HepG2 (cell line): Measurements from ENCODE around the gene CHKA. TPM values are rescaled to one million over a fixed set of nuclear protein-coding genes. Genes with fewer than 3 reads are reported as not detected.

Experiments
- ATAC-seq: fragments of 200-7000 bp; cut with Tn5 transposase; 3 replicates; pipeline ENCODE4 v1.9.1; 2020; ENCODE audit warnings: mild to moderate bottlenecking, moderate library complexity
- BruUV-seq: library from RNA; stranded (reverse); fragments of 400-500 nt; replicated peaks from 2 replicates; lab custom pipeline; 2021; lab: Mats Ljungman, UMichigan
- CTCF ChIA-PET: fragments of 300-600 bp; formaldehyde crosslinking; extraction: SDS; loops from one replicate; lab custom pipeline; 2021; ENCODE audit warnings: low total read pairs, inconsistent platforms, low intra/inter-chr PET ratio; lab: Yijun Ruan, JAX
- POLR2A ChIA-PET: fragments of 350-600 bp; sonication (Branson Sonifier 250); formaldehyde crosslinking; loops from one replicate; lab custom pipeline; 2020; ENCODE audit warnings: antibody characterized with exemption, inconsistent platforms; lab: Yijun Ruan, JAX
- DNase-seq: peaks from one replicate; pipeline ENCODE4 v3.0.0-alpha.2; 2015; ENCODE audit warnings: low spot score
- FAIRE-seq: peaks from 3 replicates; lab custom pipeline; 2011; peaks lifted over from hg19 to GRCh38; lab: Jason Lieb, UNC
- H2AFZ ChIP-seq: one replicate; pipeline ENCODE4 v1.6.1; 2011; ENCODE audit warnings: low read length, inconsistent platforms
- H3K27ac ChIP-seq: fragments of 300-600 bp; 3 replicates; pipeline ENCODE4 v1.8.0; 2011; ENCODE audit warnings: mixed run types, mild to moderate bottlenecking, mixed read lengths, low read length, inconsistent platforms; ENCODE audit not compliant: insufficient read depth; ENCODE audit errors: extremely low read length
- H3K27me3 ChIP-seq, 2 experiments: fragments of 200-600 bp in 1 of 2; 2 replicates in 1 of 2; 3 replicates in 1 of 2; pipeline versions ENCODE4 v1.6.0 to v1.8.0; 2011; ENCODE audit warnings: low read length in 2 of 2, mild to moderate bottlenecking in 2 of 2, moderate library complexity in 2 of 2, inconsistent platforms in 1 of 2; ENCODE audit not compliant: insufficient read depth in 2 of 2, control insufficient read depth in 1 of 2
- H3K36me3 ChIP-seq, 2 experiments: fragments of 200-600 bp in 1 of 2; replicated peaks in 1 of 2; 2 replicates in 1 of 2; 3 replicates in 1 of 2; pipeline versions ENCODE4 v1.5.1 to v1.8.0; 2011; ENCODE audit warnings: low read length in 2 of 2, inconsistent platforms in 1 of 2; ENCODE audit not compliant: insufficient read depth in 2 of 2, control insufficient read depth in 1 of 2
- H3K4me1 ChIP-seq: 2 replicates; pipeline ENCODE4 v1.5.1; 2012; ENCODE audit warnings: low read length, inconsistent platforms; ENCODE audit not compliant: insufficient read depth
- H3K4me2 ChIP-seq: 2 replicates; pipeline ENCODE4 v1.6.0; 2011; ENCODE audit warnings: low read depth, low read length, inconsistent platforms
- H3K4me3 ChIP-seq, 3 experiments: fragments of 200-600 bp in 1 of 3; sonication (generic), shearing (Covaris generic) in 1 of 3; replicated peaks in 1 of 3; 2 replicates each; pipeline ENCODE4 v1.5.1; 2011 to 2016; ENCODE audit warnings: low read length in 3 of 3, inconsistent platforms in 2 of 3, low read depth in 2 of 3, mild to moderate bottlenecking in 2 of 3, control low read depth in 1 of 3, mixed read lengths in 1 of 3; ENCODE audit not compliant: insufficient read depth in 1 of 3
- H3K79me2 ChIP-seq: one replicate; pipeline ENCODE4 v1.6.1; 2011; ENCODE audit warnings: low read length, inconsistent platforms; ENCODE audit not compliant: insufficient read depth
- H3K9ac ChIP-seq: 2 replicates; pipeline ENCODE4 v1.6.0; 2011; ENCODE audit warnings: mild to moderate bottlenecking, low read depth, low read length, inconsistent platforms; ENCODE audit not compliant: insufficient read depth
- H3K9me3 ChIP-seq: 2 replicates; pipeline ENCODE4 v1.5.1; 2012; ENCODE audit warnings: mild to moderate bottlenecking, low read length
- H4K20me1 ChIP-seq: 2 replicates; pipeline ENCODE4 v1.6.0; 2011; ENCODE audit warnings: inconsistent platforms, mild to moderate bottlenecking, low read length, moderate library complexity; ENCODE audit not compliant: insufficient read depth
- KDM1A ChIP-seq: IDR thresholded peaks from 2 replicates; pipeline ENCODE4 v1.6.1; 2016; ENCODE audit warnings: missing compliant biosample characterization
- MIER2 ChIP-seq: IDR thresholded peaks from 2 replicates; pipeline ENCODE4 v1.6.1; 2016; ENCODE audit warnings: missing biosample characterization, missing genetic modification reagents
- MTF2 ChIP-seq: sonication (generic); formaldehyde crosslinking; IDR thresholded peaks from 2 replicates; pipeline ENCODE4 v1.5.0; 2020; ENCODE audit warnings: missing genetic modification reagents, borderline replicate concordance
- MYC ChIP-seq: sonication (generic); formaldehyde crosslinking; IDR thresholded peaks from 2 replicates; pipeline ENCODE4 v1.9.0; 2021; ENCODE audit warnings: missing genetic modification reagents, borderline replicate concordance
- ONECUT2 ChIP-seq: sonication (generic); formaldehyde crosslinking; IDR thresholded peaks from 2 replicates; pipeline ENCODE4 v1.4.0; 2020; ENCODE audit warnings: missing genetic modification reagents
- PLRG1 ChIP-seq: fragments of 450-650 bp; conservative IDR thresholded peaks from 2 replicates; pipeline ENCODE4 v1.6.1; 2016
- RFXAP ChIP-seq: sonication (generic); formaldehyde crosslinking; IDR thresholded peaks from 2 replicates; pipeline ENCODE4 v1.4.0; 2020; ENCODE audit warnings: missing genetic modification reagents, borderline replicate concordance
- SKI ChIP-seq: fragments of 450-650 bp; IDR thresholded peaks from one replicate; pipeline ENCODE4 v1.6.1; 2018; ENCODE audit warnings: mild to moderate bottlenecking; ENCODE audit not compliant: partially characterized antibody
- STAT5B ChIP-seq: sonication (generic); formaldehyde crosslinking; IDR thresholded peaks from 2 replicates; pipeline ENCODE4 v1.4.0; 2020; ENCODE audit warnings: missing genetic modification reagents
- TSC22D2 ChIP-seq: sonication (generic); formaldehyde crosslinking; IDR thresholded peaks from 2 replicates; pipeline ENCODE4 v1.5.1; 2020; ENCODE audit warnings: missing genetic modification reagents, mild to moderate bottlenecking, borderline replicate concordance
- ZBTB42 ChIP-seq: sonication (generic); formaldehyde crosslinking; IDR thresholded peaks from 2 replicates; pipeline ENCODE4 v1.5.0; 2020; ENCODE audit warnings: mild to moderate bottlenecking, missing genetic modification reagents
- ZFP90 ChIP-seq: sonication (generic); formaldehyde crosslinking; IDR thresholded peaks from 2 replicates; pipeline ENCODE4 v1.8.0; 2022; ENCODE audit warnings: missing genetic modification reagents, mild to moderate bottlenecking, inconsistent platforms, borderline replicate concordance
- ZFX ChIP-seq: sonication (generic); formaldehyde crosslinking; IDR thresholded peaks from 2 replicates; pipeline ENCODE4 v1.4.0; 2020; ENCODE audit warnings: mild to moderate bottlenecking, low read depth, missing genetic modification reagents, moderate library complexity
- ZNF432 ChIP-seq: sonication (generic); formaldehyde crosslinking; IDR thresholded peaks from 2 replicates; pipeline ENCODE4 v1.5.0; 2020; ENCODE audit warnings: missing genetic modification reagents, mild to moderate bottlenecking, borderline replicate concordance
- ZNF530 ChIP-seq: sonication (generic); formaldehyde crosslinking; IDR thresholded peaks from 2 replicates; pipeline ENCODE4 v1.5.0; 2020; ENCODE audit warnings: low read depth, mild to moderate bottlenecking, missing genetic modification reagents
- ZNF605 ChIP-seq: sonication (generic); formaldehyde crosslinking; IDR thresholded peaks from 2 replicates; pipeline ENCODE4 v1.8.0; 2022; ENCODE audit warnings: mild to moderate bottlenecking, missing genetic modification reagents
- ZNF75D ChIP-seq: sonication (generic); formaldehyde crosslinking; IDR thresholded peaks from 2 replicates; pipeline ENCODE4 v1.8.1; 2023; ENCODE audit warnings: missing genetic modification reagents, mild to moderate bottlenecking, borderline replicate concordance
- WGBS: methylation state at CpG from one replicate; pipeline ENCODE4 v1.1.6; 2017; ENCODE audit warnings: low lambda C conversion rate; 5-methylcytosine and 5-hydroxymethylcytosine counted together
- in situ Hi-C: cut with HindIII; loops from 2 replicates; pipeline ENCODE4 v1.10.0; 2017; ENCODE audit warnings: low pct_unique_long_range_greater_than_20kb; ENCODE audit not compliant: extremely low pct_ligation_motif_present
- intact Hi-C: fragments of 100-400 bp; cut with micrococcal nuclease; formaldehyde crosslinking; loops from one replicate; pipeline ENCODE4 v1.10.0; 2022; ENCODE audit not compliant: unreplicated experiment
- polyA plus RNA-seq, 8 experiments: library from polyadenylated mRNA; depleted of rRNA in 3 of 8; stranded (reverse) in 7 of 8; unstranded in 1 of 8; fragments of >200 nt; fragmentation: Illumina TruSeq in 4 of 8; extraction: Trizol in 4 of 8; gene quantifications; 2 replicates each; pipeline versions ENCODE4 v1.2.1 to v1.2.3, GENCODE V29; 2011 to 2016; ENCODE audit warnings: low read depth in 4 of 8, missing spikeins in 1 of 8, mixed read lengths in 1 of 8; ENCODE audit not compliant: insufficient read depth in 1 of 8
- total RNA-seq, 5 experiments: library from RNA; depleted of rRNA; stranded (reverse); fragments of >200 nt; fragmentation: Illumina TruSeq; extraction: Trizol; gene quantifications; 2 replicates each; pipeline ENCODE4 v1.2.3, GENCODE V29; 2016; ENCODE audit warnings: low read depth in 1 of 5
- TF ChIP-seq, protein P1 (sequence below): sonication (generic); formaldehyde crosslinking; IDR thresholded peaks from 2 replicates; pipeline ENCODE4 v1.5.0; 2020; ENCODE audit warnings: mild to moderate bottlenecking, missing genetic modification reagents
- TF ChIP-seq, protein P2 (sequence below): sonication (generic); formaldehyde crosslinking; IDR thresholded peaks from 2 replicates; pipeline ENCODE4 v1.4.0; 2020; ENCODE audit warnings: mild to moderate bottlenecking, missing genetic modification reagents
- TF ChIP-seq, protein P3 (sequence below): sonication (generic); formaldehyde crosslinking; IDR thresholded peaks from 2 replicates; pipeline ENCODE4 v1.4.0; 2020; ENCODE audit warnings: missing genetic modification reagents, borderline replicate concordance

Gene CHKA
- total and polyA plus RNA-seq, 2 of the 13 experiments (the other 11 are each of a cell fraction or from before 2014, with no cell fraction given): 71.6 to 92.7 TPM

DNA sequence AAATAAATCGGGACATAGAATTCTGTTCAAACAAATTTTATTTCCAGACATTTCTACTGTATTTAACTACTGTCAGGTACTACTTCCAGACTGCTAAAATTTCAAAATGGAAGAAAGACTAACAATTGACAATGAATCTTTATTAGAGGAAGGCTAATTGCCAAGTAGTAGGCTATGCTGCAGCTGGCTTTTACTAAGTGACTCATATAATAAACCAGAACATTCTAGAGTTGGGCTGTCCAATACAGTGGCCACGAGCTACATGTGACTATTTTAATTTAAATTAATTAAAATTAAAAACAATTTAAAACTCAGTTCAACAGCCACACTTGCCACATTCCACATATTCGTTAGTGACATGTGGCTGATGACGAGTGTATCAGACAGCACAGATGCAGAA lies 27.6 kb downstream of the CHKA start:
- no peak for ATAC-seq
- no peak for DNase-seq
- FAIRE-seq: no peak
- Histone ChIP-seq H3K4me2 (no peak overlapping the region), H3K36me3 (peaks cover 6 to 55% of the 10 kb centered on the region in 2 experiments)
- TF ChIP-seq ZNF530 (CRISPR knock-in tag) (no peak), ZFX (CRISPR knock-in tag) (no peak), MTF2 (no peak), KDM1A (no peak), ZBTB42 (no peak), PLRG1 (no peak), MIER2 (CRISPR knock-in tag) (no peak), ZNF605 (CRISPR knock-in tag) (no peak), SKI (no peak), RFXAP (CRISPR knock-in tag) (no peak), MYC (CRISPR knock-in tag) (no peak), STAT5B (no peak), ZFP90 (CRISPR knock-in tag) (no peak), ONECUT2 (CRISPR knock-in tag) (no peak), TSC22D2 (CRISPR knock-in tag) (no peak), ZNF432 (CRISPR knock-in tag) (no peak), ZNF75D (CRISPR knock-in tag) (no peak)
- TF ChIP-seq, protein P1, sequence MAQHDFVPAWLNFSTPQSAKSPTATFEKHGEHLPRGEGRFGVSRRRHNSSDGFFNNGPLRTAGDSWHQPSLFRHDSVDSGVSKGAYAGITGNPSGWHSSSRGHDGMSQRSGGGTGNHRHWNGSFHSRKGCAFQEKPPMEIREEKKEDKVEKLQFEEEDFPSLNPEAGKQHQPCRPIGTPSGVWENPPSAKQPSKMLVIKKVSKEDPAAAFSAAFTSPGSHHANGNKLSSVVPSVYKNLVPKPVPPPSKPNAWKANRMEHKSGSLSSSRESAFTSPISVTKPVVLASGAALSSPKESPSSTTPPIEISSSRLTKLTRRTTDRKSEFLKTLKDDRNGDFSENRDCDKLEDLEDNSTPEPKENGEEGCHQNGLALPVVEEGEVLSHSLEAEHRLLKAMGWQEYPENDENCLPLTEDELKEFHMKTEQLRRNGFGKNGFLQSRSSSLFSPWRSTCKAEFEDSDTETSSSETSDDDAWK (CRISPR knock-in tag): no peak
- TF ChIP-seq, protein P2, sequence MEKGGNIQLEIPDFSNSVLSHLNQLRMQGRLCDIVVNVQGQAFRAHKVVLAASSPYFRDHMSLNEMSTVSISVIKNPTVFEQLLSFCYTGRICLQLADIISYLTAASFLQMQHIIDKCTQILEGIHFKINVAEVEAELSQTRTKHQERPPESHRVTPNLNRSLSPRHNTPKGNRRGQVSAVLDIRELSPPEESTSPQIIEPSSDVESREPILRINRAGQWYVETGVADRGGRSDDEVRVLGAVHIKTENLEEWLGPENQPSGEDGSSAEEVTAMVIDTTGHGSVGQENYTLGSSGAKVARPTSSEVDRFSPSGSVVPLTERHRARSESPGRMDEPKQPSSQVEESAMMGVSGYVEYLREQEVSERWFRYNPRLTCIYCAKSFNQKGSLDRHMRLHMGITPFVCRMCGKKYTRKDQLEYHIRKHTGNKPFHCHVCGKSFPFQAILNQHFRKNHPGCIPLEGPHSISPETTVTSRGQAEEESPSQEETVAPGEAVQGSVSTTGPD: no peak
- TF ChIP-seq, protein P3, sequence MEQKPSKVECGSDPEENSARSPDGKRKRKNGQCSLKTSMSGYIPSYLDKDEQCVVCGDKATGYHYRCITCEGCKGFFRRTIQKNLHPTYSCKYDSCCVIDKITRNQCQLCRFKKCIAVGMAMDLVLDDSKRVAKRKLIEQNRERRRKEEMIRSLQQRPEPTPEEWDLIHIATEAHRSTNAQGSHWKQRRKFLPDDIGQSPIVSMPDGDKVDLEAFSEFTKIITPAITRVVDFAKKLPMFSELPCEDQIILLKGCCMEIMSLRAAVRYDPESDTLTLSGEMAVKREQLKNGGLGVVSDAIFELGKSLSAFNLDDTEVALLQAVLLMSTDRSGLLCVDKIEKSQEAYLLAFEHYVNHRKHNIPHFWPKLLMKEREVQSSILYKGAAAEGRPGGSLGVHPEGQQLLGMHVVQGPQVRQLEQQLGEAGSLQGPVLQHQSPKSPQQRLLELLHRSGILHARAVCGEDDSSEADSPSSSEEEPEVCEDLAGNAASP (CRISPR knock-in tag): no peak
- TF ChIP-seq, all 625 proteins: peak for 0
- Histone ChIP-seq H2AFZ (no peak overlapping the region), H3K4me1 (peaks cover 59% of the 10 kb centered on the region), H3K27me3 (no peaks in the 10 kb centered on the region), H3K9ac (no peak overlapping the region), H3K79me2 (peaks cover 95% of the 10 kb centered on the region), H4K20me1 (peaks cover 10% of the 10 kb centered on the region), H3K9me3 (no peaks in the 10 kb centered on the region), H3K27ac (no peak overlapping the region), H3K4me3 (no peak overlapping the region)
- ChIA-PET POLR2A (interaction anchor here (0.6 kb wide), 1 partner anchor 8 kb away, joined by 3 read pairs; no protein-coding TSS in a partner anchor), CTCF (no interaction called here)
- in situ Hi-C loops (no loop called here), intact Hi-C loops (no loop called here)
- 91% methylated on average over 4 of the region's 4 CpGs for WGBS
- no TSS peak for BruUV-seq
